ENCODE data around the gene SSPN. TPM values are rescaled to one million over a fixed set of nuclear protein-coding genes. Genes with fewer than 3 reads are reported as not detected.

Gene SSPN
- 0.14 TPM for polyA plus RNA-seq (2013, experiment 1 of 2)
- polyA plus RNA-seq (2013, experiment 2 of 2) = 0.38 TPM

- Histone ChIP-seq H3K4ac (ENCODE audit: low read depth, low read length) (no peak within 1 kb of the TSS), H2AK5ac (ENCODE audit: low read length) (no peak within 1 kb of the TSS), H3K79me1 (ENCODE audit: low read length) (no peaks in the 10 kb centered on the region), H2BK120ac (ENCODE audit: low read depth, low read length) (no peak within 1 kb of the TSS), H2BK5ac (ENCODE audit: low read length) (no peak within 1 kb of the TSS), H2BK15ac (replicated peaks; ENCODE audit: low read depth) (no peak within 1 kb of the TSS), H3K56ac (ENCODE audit: low read length) (peak within 1 kb of the TSS; percentile 90), H3K4me2 (ENCODE audit: low read length) (peak within 1 kb of the TSS; percentile 93), H4K8ac (ENCODE audit: low read depth, low read length) (no peak within 1 kb of the TSS), H3K18ac (ENCODE audit: low read length) (peak within 1 kb of the TSS; percentile 32), H3K27me3 (ENCODE audit: insufficient read depth, low read length, poor library complexity) (peaks cover 6% of the 10 kb centered on the region), H3K9ac (ENCODE audit: low read length) (peak within 1 kb of the TSS; percentile 70), H3K79me2 (ENCODE audit: control insufficient read depth, insufficient read depth, low read length) (no peaks in the 10 kb centered on the region), H3K4me3 (ENCODE audit: low read length) (peak within 1 kb of the TSS; percentile 57), H3K36me3 (ENCODE audit: control insufficient read depth, insufficient read depth, low read length) (no peaks in the 10 kb centered on the region), H3K4me1 (ENCODE audit: control insufficient read depth, low read depth, low read length) (no peaks in the 10 kb centered on the region), H3K23ac (ENCODE audit: low read length) (no peak within 1 kb of the TSS), H4K5ac (ENCODE audit: low read length) (no peak within 1 kb of the TSS), H3K27ac (ENCODE audit: low read depth, low read length) (no peak within 1 kb of the TSS)
- DNase-seq = no peak
- no CpG with 5 or more reads among the region's 35 CpGs for WGBS (ENCODE audit: extremely low coverage, insufficient coverage, low lambda C conversion rate)
Observed at GRCh38 chr12:26195250-26195640, at the start of gene SSPN. TSS of gene SSPN (plus strand) at chr12:26195573. CDS start at chr12:26195673, 100 bp downstream.

GRCh38 chr12:26148291-26148690 is 47.1 kb upstream of the SSPN start:
- Histone ChIP-seq H2BK5ac (ENCODE audit: low read length) (no peak overlapping the region), H3K27ac (ENCODE audit: low read depth, low read length) (no peak overlapping the region), H2BK15ac (replicated peaks; ENCODE audit: low read depth) (no peak overlapping the region), H3K18ac (ENCODE audit: low read length) (no peak overlapping the region), H3K4ac (ENCODE audit: low read depth, low read length) (no peak overlapping the region), H2AK5ac (ENCODE audit: low read length) (no peak overlapping the region), H4K8ac (ENCODE audit: low read depth, low read length) (no peak overlapping the region), H3K4me2 (ENCODE audit: low read length) (no peak overlapping the region), H3K56ac (ENCODE audit: low read length) (no peak overlapping the region), H3K9ac (ENCODE audit: low read length) (no peak overlapping the region), H2BK120ac (ENCODE audit: low read depth, low read length) (no peak overlapping the region), H3K4me3 (ENCODE audit: low read length) (no peak overlapping the region), H3K79me2 (ENCODE audit: control insufficient read depth, insufficient read depth, low read length) (no peaks in the 10 kb centered on the region), H3K79me1 (ENCODE audit: low read length) (no peaks in the 10 kb centered on the region), H3K23ac (ENCODE audit: low read length) (no peak overlapping the region), H3K4me1 (ENCODE audit: control insufficient read depth, low read depth, low read length) (no peaks in the 10 kb centered on the region), H3K27me3 (ENCODE audit: insufficient read depth, low read length, poor library complexity) (no peaks in the 10 kb centered on the region), H4K5ac (ENCODE audit: low read length) (no peak overlapping the region), H3K36me3 (ENCODE audit: control insufficient read depth, insufficient read depth, low read length) (no peaks in the 10 kb centered on the region)
- no CpG with 5 or more reads among the region's 7 CpGs for WGBS (ENCODE audit: extremely low coverage, insufficient coverage, low lambda C conversion rate)
- DNase-seq = no peak

GRCh38 chr12:26149968-26150500 is 45.3 kb upstream of the SSPN start:
- Histone ChIP-seq H4K5ac (ENCODE audit: low read length) (no peak overlapping the region), H2BK15ac (replicated peaks; ENCODE audit: low read depth) (no peak overlapping the region), H3K18ac (ENCODE audit: low read length) (no peak overlapping the region), H2BK120ac (ENCODE audit: low read depth, low read length) (no peak overlapping the region), H3K9ac (ENCODE audit: low read length) (no peak overlapping the region), H3K36me3 (ENCODE audit: control insufficient read depth, insufficient read depth, low read length) (no peaks in the 10 kb centered on the region), H3K79me1 (ENCODE audit: low read length) (no peaks in the 10 kb centered on the region), H3K4me3 (ENCODE audit: low read length) (no peak overlapping the region), H3K4me1 (ENCODE audit: control insufficient read depth, low read depth, low read length) (no peaks in the 10 kb centered on the region), H3K79me2 (ENCODE audit: control insufficient read depth, insufficient read depth, low read length) (no peaks in the 10 kb centered on the region), H3K56ac (ENCODE audit: low read length) (no peak overlapping the region), H3K27me3 (ENCODE audit: insufficient read depth, low read length, poor library complexity) (no peaks in the 10 kb centered on the region), H3K4ac (ENCODE audit: low read depth, low read length) (no peak overlapping the region), H3K27ac (ENCODE audit: low read depth, low read length) (no peak overlapping the region), H3K23ac (ENCODE audit: low read length) (no peak overlapping the region), H2BK5ac (ENCODE audit: low read length) (no peak overlapping the region), H4K8ac (ENCODE audit: low read depth, low read length) (no peak overlapping the region), H3K4me2 (ENCODE audit: low read length) (no peak overlapping the region), H2AK5ac (ENCODE audit: low read length) (no peak overlapping the region)
- no CpG with 5 or more reads among the region's 5 CpGs for WGBS (ENCODE audit: extremely low coverage, insufficient coverage, low lambda C conversion rate)
- DNase-seq = no peak

DNA sequence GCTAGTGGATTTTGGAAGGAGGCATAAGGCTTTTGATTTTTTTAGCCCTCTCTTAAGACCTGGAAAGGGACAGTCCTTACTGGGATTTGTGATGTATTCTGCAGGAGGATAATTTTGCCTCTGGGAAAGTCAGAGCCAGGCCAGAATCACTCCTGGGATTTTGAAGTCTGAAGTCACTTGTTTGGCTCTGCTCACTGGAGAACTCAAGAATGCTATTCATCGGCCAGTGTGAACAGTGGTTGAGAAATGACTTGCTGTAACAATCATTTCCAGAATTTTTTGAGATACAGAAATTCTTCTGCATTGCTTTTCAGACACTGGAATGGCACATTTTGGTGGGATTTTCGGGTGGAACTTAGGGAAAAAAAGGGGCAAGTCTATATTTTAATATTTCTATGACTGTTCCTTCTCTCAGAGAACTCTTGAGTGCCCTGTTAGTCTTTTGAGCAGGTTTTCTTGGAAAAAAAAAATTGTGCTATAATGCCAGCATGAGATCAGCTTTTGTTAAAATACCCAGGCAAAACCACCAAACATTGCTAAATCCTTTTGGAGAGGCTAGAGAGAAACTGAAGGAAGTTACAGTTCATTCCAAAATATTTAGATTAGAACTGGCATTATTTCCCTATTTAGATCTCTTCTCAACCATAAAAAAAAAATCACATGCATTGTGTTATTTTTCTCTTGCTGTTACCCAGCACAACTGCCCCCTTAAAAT is 44.5 kb upstream of the SSPN start:
- Histone ChIP-seq H2AK5ac (ENCODE audit: low read length) (no peak overlapping the region), H3K4me3 (ENCODE audit: low read length) (no peak overlapping the region), H2BK5ac (ENCODE audit: low read length) (no peak overlapping the region), H4K5ac (ENCODE audit: low read length) (no peak overlapping the region), H3K36me3 (ENCODE audit: control insufficient read depth, insufficient read depth, low read length) (no peaks in the 10 kb centered on the region), H3K79me2 (ENCODE audit: control insufficient read depth, insufficient read depth, low read length) (no peaks in the 10 kb centered on the region), H3K18ac (ENCODE audit: low read length) (no peak overlapping the region), H3K9ac (ENCODE audit: low read length) (no peak overlapping the region), H2BK120ac (ENCODE audit: low read depth, low read length) (no peak overlapping the region), H2BK15ac (replicated peaks; ENCODE audit: low read depth) (no peak overlapping the region), H3K79me1 (ENCODE audit: low read length) (no peaks in the 10 kb centered on the region), H3K56ac (ENCODE audit: low read length) (no peak overlapping the region), H4K8ac (ENCODE audit: low read depth, low read length) (no peak overlapping the region), H3K4me2 (ENCODE audit: low read length) (no peak overlapping the region), H3K4ac (ENCODE audit: low read depth, low read length) (no peak overlapping the region), H3K23ac (ENCODE audit: low read length) (no peak overlapping the region), H3K27ac (ENCODE audit: low read depth, low read length) (no peak overlapping the region), H3K27me3 (ENCODE audit: insufficient read depth, low read length, poor library complexity) (no peaks in the 10 kb centered on the region), H3K4me1 (ENCODE audit: control insufficient read depth, low read depth, low read length) (no peaks in the 10 kb centered on the region)
- no peak for DNase-seq
- no CpG with 5 or more reads among the region's 2 CpGs for WGBS (ENCODE audit: extremely low coverage, insufficient coverage, low lambda C conversion rate)

GRCh38 chr12:26152507-26153102 is 42.8 kb upstream of the SSPN start:
- no peak overlapping the region for H3K4ac ChIP-seq (ENCODE audit: low read depth, low read length)
- no peak overlapping the region for H3K27ac ChIP-seq (ENCODE audit: low read depth, low read length)
- WGBS (ENCODE audit: extremely low coverage, insufficient coverage, low lambda C conversion rate) = no CpG with 5 or more reads among the region's 2 CpGs
- no peak overlapping the region for H2AK5ac ChIP-seq (ENCODE audit: low read length)
- H3K27me3 ChIP-seq (ENCODE audit: insufficient read depth, low read length, poor library complexity) = no peaks in the 10 kb centered on the region
- no peaks in the 10 kb centered on the region for H3K4me1 ChIP-seq (ENCODE audit: control insufficient read depth, low read depth, low read length)
- H4K5ac ChIP-seq (ENCODE audit: low read length) = no peak overlapping the region
- H3K56ac ChIP-seq (ENCODE audit: low read length) = no peak overlapping the region
- H3K23ac ChIP-seq (ENCODE audit: low read length) = no peak overlapping the region
- no peak overlapping the region for H2BK15ac ChIP-seq (replicated peaks; ENCODE audit: low read depth)
- H3K36me3 ChIP-seq (ENCODE audit: control insufficient read depth, insufficient read depth, low read length) = no peaks in the 10 kb centered on the region
- H3K79me1 ChIP-seq (ENCODE audit: low read length) = no peaks in the 10 kb centered on the region
- no peak overlapping the region for H3K18ac ChIP-seq (ENCODE audit: low read length)
- no peak overlapping the region for H2BK120ac ChIP-seq (ENCODE audit: low read depth, low read length)
- no peak overlapping the region for H3K9ac ChIP-seq (ENCODE audit: low read length)
- DNase-seq = no peak
- H3K79me2 ChIP-seq (ENCODE audit: control insufficient read depth, insufficient read depth, low read length) = no peaks in the 10 kb centered on the region
- no peak overlapping the region for H4K8ac ChIP-seq (ENCODE audit: low read depth, low read length)
- H3K4me2 ChIP-seq (ENCODE audit: low read length) = no peak overlapping the region
- H3K4me3 ChIP-seq (ENCODE audit: low read length) = no peak overlapping the region
- no peak overlapping the region for H2BK5ac ChIP-seq (ENCODE audit: low read length)

Data from mesendoderm (in vitro differentiated cells).